ENCODE data around the gene KLHL18. TPM values are rescaled to one million over a fixed set of nuclear protein-coding genes. Genes with fewer than 3 reads are reported as not detected.

KLHL18 gene
- total and polyA plus RNA-seq, 2 of the 4 experiments (the other 2 are of a cell fraction): 29.1 to 76.2 TPM

DNA sequence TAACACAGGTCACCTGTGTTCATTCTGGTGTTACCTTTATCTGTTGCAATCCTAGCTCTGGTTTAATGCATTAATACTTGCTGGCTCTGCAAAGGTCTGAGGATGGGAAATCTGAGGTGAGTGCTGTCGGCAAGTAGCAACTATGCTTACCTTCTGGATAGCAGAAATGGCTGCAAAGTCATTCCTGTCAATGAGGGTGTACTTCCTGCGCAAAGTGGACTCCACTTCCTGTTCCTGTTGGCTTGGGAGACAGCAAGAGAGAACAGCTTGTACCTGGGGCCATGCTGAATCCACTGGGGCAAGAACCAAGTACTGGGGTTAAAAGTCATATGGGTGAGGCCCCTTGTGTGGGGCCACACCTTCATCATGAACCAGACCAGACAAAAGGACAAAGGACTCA, 37.5 kb upstream of the KLHL18 start:
- Histone ChIP-seq H3K79me1 (ENCODE audit: low read depth in 1 of 2, low read length in 2 of 2) (no peaks in the 10 kb centered on the region), H3K9me1 (ENCODE audit: insufficient read depth, low read length) (no peaks in the 10 kb centered on the region), H2AFZ (replicated peaks; ENCODE audit: low read length, poor library complexity) (no peak overlapping the region), H3K9me3 (ENCODE audit: control insufficient read depth, insufficient read depth, low read length) (no peaks in the 10 kb centered on the region), H3K27ac (ENCODE audit: insufficient read depth, low read length) (no peak overlapping the region), H3K14ac (replicated peaks; ENCODE audit: low read depth, low read length) (no peak overlapping the region), H2BK120ac (ENCODE audit: low read depth, low read length) (no peak overlapping the region), H4K20me1 (ENCODE audit: insufficient read depth, low read length) (no peaks in the 10 kb centered on the region), H4K5ac (ENCODE audit: low read depth, low read length) (no peak overlapping the region), H4K91ac (ENCODE audit: insufficient read depth, low read depth, low read length) (no peak overlapping the region), H2BK20ac (ENCODE audit: low read depth, low read length) (no peak overlapping the region), H3K18ac (ENCODE audit: low read depth, low read length) (no peak overlapping the region), H3K4ac (ENCODE audit: low read depth, low read length) (no peak overlapping the region), H3K36me3 (ENCODE audit: control insufficient read depth, insufficient read depth, low read length) (no peaks in the 10 kb centered on the region), H3K23ac (ENCODE audit: low read depth, low read length) (no peak overlapping the region), H3K4me1 (ENCODE audit: control insufficient read depth, insufficient read depth, low read length) (no peaks in the 10 kb centered on the region), H3K4me3 (ENCODE audit: insufficient read depth, low read depth, low read length) (no peak overlapping the region), H2AK9ac (replicated peaks; ENCODE audit: low read depth, low read length, poor library complexity) (no peak overlapping the region), H2AK5ac (ENCODE audit: low read depth, low read length) (no peak overlapping the region), H3K27me3 (ENCODE audit: control insufficient read depth, insufficient read depth, low read length) (no peaks in the 10 kb centered on the region), H3K9ac (ENCODE audit: low read depth, low read length) (no peak overlapping the region), H3K56ac (ENCODE audit: extremely low read depth, insufficient read depth, low read length) (no peak overlapping the region), H3K4me2 (ENCODE audit: low read depth, low read length) (no peak overlapping the region), H2BK15ac (ENCODE audit: low read depth, low read length) (no peak overlapping the region), H4K8ac (ENCODE audit: low read depth in 2 of 2, low read length in 2 of 2) (no peak overlapping the region), H2BK5ac (ENCODE audit: low read depth, low read length, poor library complexity, severe bottlenecking) (no peak overlapping the region)
- no TSS peak for BruUV-seq (replicated peaks)
- dilution Hi-C loops (cut with HindIII; ENCODE audit: low sequenced_read_pairs, unreplicated experiment): no loop called here
- WGBS, 2 experiments (ENCODE audit: extremely low coverage in 2 of 2, insufficient read length in 1 of 2): 100% methylated on average over 1 of the region's 2 CpGs; no CpG with 5 or more reads in 1 of the 2 experiments
- POLR2A ChIA-PET (ENCODE audit: unreplicated experiment): no interaction called here
- TF ChIP-seq BHLHE40 (IDR thresholded peaks at IDR 0.05; ENCODE audit: low read depth, low read length) (no peak), NFE2L2 (IDR thresholded peaks at IDR 0.05; ENCODE audit: low read depth, low read length) (no peak), RAD21 (IDR thresholded peaks at IDR 0.05; ENCODE audit: low read length) (no peak), CHD1 (IDR thresholded peaks at IDR 0.05; ENCODE audit: low read depth, low read length) (no peak), MXI1 (IDR thresholded peaks at IDR 0.05; ENCODE audit: borderline replicate concordance, low read depth, low read length) (no peak), RFX5 (IDR thresholded peaks at IDR 0.05; ENCODE audit: low read depth, low read length) (no peak), CEBPB (IDR thresholded peaks at IDR 0.05; ENCODE audit: low read depth, low read length) (no peak), POLR2A (IDR thresholded peaks at IDR 0.05; ENCODE audit: low read depth, low read length) (no peak), MAFK (IDR thresholded peaks at IDR 0.05; ENCODE audit: low read depth, low read length) (no peak)
- TF ChIP-seq, protein P1, sequence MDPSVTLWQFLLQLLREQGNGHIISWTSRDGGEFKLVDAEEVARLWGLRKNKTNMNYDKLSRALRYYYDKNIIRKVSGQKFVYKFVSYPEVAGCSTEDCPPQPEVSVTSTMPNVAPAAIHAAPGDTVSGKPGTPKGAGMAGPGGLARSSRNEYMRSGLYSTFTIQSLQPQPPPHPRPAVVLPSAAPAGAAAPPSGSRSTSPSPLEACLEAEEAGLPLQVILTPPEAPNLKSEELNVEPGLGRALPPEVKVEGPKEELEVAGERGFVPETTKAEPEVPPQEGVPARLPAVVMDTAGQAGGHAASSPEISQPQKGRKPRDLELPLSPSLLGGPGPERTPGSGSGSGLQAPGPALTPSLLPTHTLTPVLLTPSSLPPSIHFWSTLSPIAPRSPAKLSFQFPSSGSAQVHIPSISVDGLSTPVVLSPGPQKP (IDR thresholded peaks at IDR 0.05; ENCODE audit: borderline replicate concordance, low read depth, low read length): no peak
- TF ChIP-seq, protein P2, sequence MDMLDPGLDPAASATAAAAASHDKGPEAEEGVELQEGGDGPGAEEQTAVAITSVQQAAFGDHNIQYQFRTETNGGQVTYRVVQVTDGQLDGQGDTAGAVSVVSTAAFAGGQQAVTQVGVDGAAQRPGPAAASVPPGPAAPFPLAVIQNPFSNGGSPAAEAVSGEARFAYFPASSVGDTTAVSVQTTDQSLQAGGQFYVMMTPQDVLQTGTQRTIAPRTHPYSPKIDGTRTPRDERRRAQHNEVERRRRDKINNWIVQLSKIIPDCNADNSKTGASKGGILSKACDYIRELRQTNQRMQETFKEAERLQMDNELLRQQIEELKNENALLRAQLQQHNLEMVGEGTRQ (IDR thresholded peaks at IDR 0.05; ENCODE audit: low read depth, low read length): no peak
- TF ChIP-seq, protein P3, sequence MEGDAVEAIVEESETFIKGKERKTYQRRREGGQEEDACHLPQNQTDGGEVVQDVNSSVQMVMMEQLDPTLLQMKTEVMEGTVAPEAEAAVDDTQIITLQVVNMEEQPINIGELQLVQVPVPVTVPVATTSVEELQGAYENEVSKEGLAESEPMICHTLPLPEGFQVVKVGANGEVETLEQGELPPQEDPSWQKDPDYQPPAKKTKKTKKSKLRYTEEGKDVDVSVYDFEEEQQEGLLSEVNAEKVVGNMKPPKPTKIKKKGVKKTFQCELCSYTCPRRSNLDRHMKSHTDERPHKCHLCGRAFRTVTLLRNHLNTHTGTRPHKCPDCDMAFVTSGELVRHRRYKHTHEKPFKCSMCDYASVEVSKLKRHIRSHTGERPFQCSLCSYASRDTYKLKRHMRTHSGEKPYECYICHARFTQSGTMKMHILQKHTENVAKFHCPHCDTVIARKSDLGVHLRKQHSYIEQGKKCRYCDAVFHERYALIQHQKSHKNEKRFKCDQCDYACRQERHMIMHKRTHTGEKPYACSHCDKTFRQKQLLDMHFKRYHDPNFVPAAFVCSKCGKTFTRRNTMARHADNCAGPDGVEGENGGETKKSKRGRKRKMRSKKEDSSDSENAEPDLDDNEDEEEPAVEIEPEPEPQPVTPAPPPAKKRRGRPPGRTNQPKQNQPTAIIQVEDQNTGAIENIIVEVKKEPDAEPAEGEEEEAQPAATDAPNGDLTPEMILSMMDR (conservative IDR thresholded peaks at IDR 0.05; ENCODE audit: low read depth, low read length): no peak
- ATAC-seq (ENCODE audit: low read depth): no peak
- in situ Hi-C loops (cut with MboI; ENCODE audit: low sequenced_read_pairs): no loop called here
- intact Hi-C loops (cut with micrococcal nuclease): no loop called here
- DNase-seq: no peak
- CTCF ChIA-PET: no interaction called here

Measured in IMR-90 (cell line).